Body of pancreas (tissue), 4 donors: ENCODE results near the gene C16orf78. TPM values are rescaled to one million over a fixed set of nuclear protein-coding genes. Genes with fewer than 3 reads are reported as not detected.

Source experiments
- ATAC-seq: fragments of 150-250 bp; one replicate; pipeline ENCODE4 v1.9.1; 2016
- DNase-seq, 4 donors: peaks; one replicate each; pipeline ENCODE4 v3.0.0-alpha.2; 2019
- H3K27ac ChIP-seq, 4 donors: fragments of 200-600 bp; sonication (generic); 1 replicate in 3 of 4; 2 replicates in 1 of 4; pipeline versions ENCODE4 v1.5.1 to v1.6.1; 2016 to 2019; ENCODE audit warnings: mild to moderate bottlenecking in 1 of 4, mixed read lengths in 1 of 4, moderate library complexity in 1 of 4
- H3K27me3 ChIP-seq, 2 donors: fragments of 200-600 bp; sonication (generic); one replicate each; pipeline ENCODE4 v1.6.0; 2016; ENCODE audit warnings: mild to moderate bottlenecking in 1 of 2
- H3K36me3 ChIP-seq, 2 donors: fragments of 200-600 bp; sonication (generic); replicated peaks in 1 of 2; 2 replicates each; pipeline ENCODE4 v1.5.1; 2016; ENCODE audit warnings: low read depth in 2 of 2; ENCODE audit not compliant: insufficient read depth in 1 of 2
- H3K4me1 ChIP-seq: fragments of 200-600 bp; sonication (generic); one replicate; pipeline ENCODE4 v1.6.0; 2016
- H3K4me3 ChIP-seq, 2 donors: fragments of 200-600 bp; sonication (generic); 1 replicate in 1 of 2; 2 replicates in 1 of 2; pipeline ENCODE4 v1.5.1; 2016 to 2019
- H3K9me3 ChIP-seq, 3 donors: fragments of 200-600 bp; sonication (generic); 1 replicate in 2 of 3; 2 replicates in 1 of 3; pipeline ENCODE4 v1.5.1; 2016
- CTCF ChIP-seq, 7 experiments: fragments of 450-650 bp in 4 of 7; fragments of 200-600 bp in 3 of 7; sonication (generic) in 3 of 7; IDR thresholded peaks; one replicate each; pipeline ENCODE4 v1.5.1; 2016 to 2019; ENCODE audit warnings: antibody characterized with exemption in 7 of 7
- POLR2A ChIP-seq, 3 donors: fragments of 450-650 bp; IDR thresholded peaks; one replicate each; pipeline ENCODE4 v1.6.1; 2016; ENCODE audit warnings: antibody characterized with exemption in 3 of 3, mild to moderate bottlenecking in 2 of 3
- WGBS, 2 donors: methylation state at CpG; one replicate each; pipeline ENCODE4 v1.1.5; 2017; 5-methylcytosine and 5-hydroxymethylcytosine counted together
- intact Hi-C: fragments of 100-400 bp; cut with DNase I; formaldehyde crosslinking; loops from one replicate; pipeline ENCODE4 v1.15.1; 2023
- total RNA-seq, 2 donors: library from RNA; depleted of rRNA; stranded (reverse); fragments of >200 nt; gene quantifications; one replicate each; pipeline ENCODE4 v1.1.0, GENCODE V29; 2016

Gene C16orf78
- total RNA-seq, 2 donors from 2014 or later, result not detected

- H3K27ac ChIP-seq, result no peak overlapping the region
- no peak overlapping the region for H3K4me3 ChIP-seq
- intact Hi-C loops, result no loop called here
- 59 to 61% methylated on average over 10 of the region's 10 CpGs for WGBS, 2 donors
- no peaks in the 10 kb centered on the region for H3K36me3 ChIP-seq
- DNase-seq (no peak), ATAC-seq (no peak)
- H3K9me3 ChIP-seq, result no peaks in the 10 kb centered on the region
- TF ChIP-seq POLR2A (IDR thresholded peaks at IDR 0.05), result no peak
- no peak for TF ChIP-seq CTCF (IDR thresholded peaks at IDR 0.05)
- peaks cover 0 to 4% of the 10 kb centered on the region in 2 donors for H3K27me3 ChIP-seq
- H3K4me1 ChIP-seq, result no peaks in the 10 kb centered on the region
These were observed 34.9 kb upstream of the C16orf78 start for GRCh38 chr16:49338611-49339265.

- no peaks in the 10 kb centered on the region for H3K9me3 ChIP-seq
- H3K4me3 ChIP-seq, result no peak overlapping the region
- H3K4me1 ChIP-seq, result no peaks in the 10 kb centered on the region
- no peaks in the 10 kb centered on the region for H3K36me3 ChIP-seq
- DNase-seq, result no peak
- WGBS, 2 donors, result 76% methylated on average over 8 to 9 of the region's 9 CpGs
- H3K27me3 ChIP-seq, result peaks cover 0 to 4% of the 10 kb centered on the region in 2 donors
- no peak for TF ChIP-seq POLR2A (IDR thresholded peaks at IDR 0.05)
- no peak for TF ChIP-seq CTCF (IDR thresholded peaks at IDR 0.05)
- no peak overlapping the region for H3K27ac ChIP-seq
- ATAC-seq, result no peak
- intact Hi-C loops, result no loop called here
These were observed 33.1 kb upstream of the C16orf78 start for GRCh38 chr16:49340466-49340865.

GRCh38 chr16:49341706-49342105 lies 31.9 kb upstream of the C16orf78 start:
- ATAC-seq (no peak), DNase-seq (no peak)
- Histone ChIP-seq H3K9me3 (no peaks in the 10 kb centered on the region), H3K4me1 (no peaks in the 10 kb centered on the region), H3K4me3 (no peak overlapping the region), H3K27ac (no peak overlapping the region), H3K36me3 (no peaks in the 10 kb centered on the region), H3K27me3 (peaks cover 0 to 4% of the 10 kb centered on the region in 2 donors)
- intact Hi-C loops, result no loop called here
- TF ChIP-seq CTCF (IDR thresholded peaks at IDR 0.05), result no peak
- no peak for TF ChIP-seq POLR2A (IDR thresholded peaks at IDR 0.05)
- WGBS, 2 donors, result 51 to 61% methylated on average over 4 of the region's 4 CpGs

- Histone ChIP-seq H3K4me1 (no peaks in the 10 kb centered on the region), H3K27ac (no peak overlapping the region), H3K4me3 (no peak overlapping the region), H3K9me3 (no peaks in the 10 kb centered on the region), H3K27me3 (peaks cover 0 to 4% of the 10 kb centered on the region in 2 donors), H3K36me3 (no peaks in the 10 kb centered on the region)
- DNase-seq (no peak), ATAC-seq (no peak)
- 55 to 61% methylated on average over 8 of the region's 8 CpGs for WGBS, 2 donors
- TF ChIP-seq CTCF (IDR thresholded peaks at IDR 0.05) (no peak), POLR2A (IDR thresholded peaks at IDR 0.05) (no peak)
- intact Hi-C loops, result no loop called here
These were observed 31.0 kb upstream of the C16orf78 start for GRCh38 chr16:49342336-49343265.
